Natural killer cell treated with Interleukin-12 subunit alpha and Interleukin-12 subunit beta and Interleukin-15 and Interleukin-18, amount 100 ng/mL, for 72 hours (primary cell): ENCODE data around the gene OLFM1. TPM values are rescaled to one million over a fixed set of nuclear protein-coding genes. Genes with fewer than 3 reads are reported as not detected.
"Not testable (repeated sequence)": the region's sequence is repeated elsewhere in the genome, so short reads cannot be mapped to it uniquely, and the experiment has no call there.

Experiments
- ATAC-seq, 2 donors: fragments of 150-1000 bp; cut with Tn5 transposase in 1 of 2; sonication (Bioruptor Pico), chemical (Tn5 transposase) in 1 of 2; 2 replicates each; pipeline ENCODE4 v1.10.0; 2021
- DNase-seq: peaks from one replicate; pipeline ENCODE4 v3.0.0; 2022; ENCODE audit warnings: low spot score
- H3K27ac Mint-ChIP-seq, 2 donors: 1 replicate in 1 of 2; 2 replicates in 1 of 2; pipeline ENCODE4 v1.8.0; 2022; ENCODE audit warnings: mixed read lengths in 2 of 2, mild to moderate bottlenecking in 1 of 2, moderate library complexity in 1 of 2
- H3K27me3 Mint-ChIP-seq, 2 donors: 1 replicate in 1 of 2; 2 replicates in 1 of 2; pipeline ENCODE4 v1.8.0; 2022; ENCODE audit warnings: mixed read lengths in 2 of 2
- H3K36me3 Mint-ChIP-seq: one replicate; pipeline ENCODE4 v1.8.0; 2022; ENCODE audit warnings: mixed read lengths
- H3K4me1 Mint-ChIP-seq, 2 donors: 1 replicate in 1 of 2; 2 replicates in 1 of 2; pipeline ENCODE4 v1.8.0; 2022; ENCODE audit warnings: low read depth in 2 of 2, mixed read lengths in 2 of 2, mild to moderate bottlenecking in 1 of 2
- H3K4me3 Mint-ChIP-seq: one replicate; pipeline ENCODE4 v1.8.0; 2022; ENCODE audit warnings: mixed read lengths
- H3K9me3 Mint-ChIP-seq: 2 replicates; pipeline ENCODE4 v1.8.0; 2022; ENCODE audit warnings: mixed read lengths
- total RNA-seq, 2 donors: library from RNA; stranded (reverse); gene quantifications; one replicate each; pipeline ENCODE4 v1.2.3, GENCODE V29; 2022

Gene OLFM1
- total RNA-seq, 2 donors from 2014 or later: not detected

GRCh38 chr9:135105938-135106491 is 18.5 kb downstream of the OLFM1 start:
- Mint-ChIP-seq H3K4me3 (no peak overlapping the region), H3K27ac (no peak overlapping the region), H3K4me1 (peaks cover 6 to 13% of the 10 kb centered on the region in 2 donors), H3K9me3 (no peaks in the 10 kb centered on the region), H3K27me3 (peaks cover 10 to 20% of the 10 kb centered on the region in 2 donors), H3K36me3 (no peaks in the 10 kb centered on the region)
- no peak for ATAC-seq
- DNase-seq: no peak

GRCh38 chr9:135106551-135107270 is 19.2 kb downstream of the OLFM1 start:
- H3K9me3 Mint-ChIP-seq: no peaks in the 10 kb centered on the region
- DNase-seq (no peak), ATAC-seq (no peak)
- peaks cover 10 to 23% of the 10 kb centered on the region in 2 donors for H3K27me3 Mint-ChIP-seq
- H3K36me3 Mint-ChIP-seq: no peaks in the 10 kb centered on the region
- H3K4me3 Mint-ChIP-seq: no peak overlapping the region
- no peak overlapping the region for H3K27ac Mint-ChIP-seq
- H3K4me1 Mint-ChIP-seq: peaks cover 6 to 13% of the 10 kb centered on the region in 2 donors

DNA sequence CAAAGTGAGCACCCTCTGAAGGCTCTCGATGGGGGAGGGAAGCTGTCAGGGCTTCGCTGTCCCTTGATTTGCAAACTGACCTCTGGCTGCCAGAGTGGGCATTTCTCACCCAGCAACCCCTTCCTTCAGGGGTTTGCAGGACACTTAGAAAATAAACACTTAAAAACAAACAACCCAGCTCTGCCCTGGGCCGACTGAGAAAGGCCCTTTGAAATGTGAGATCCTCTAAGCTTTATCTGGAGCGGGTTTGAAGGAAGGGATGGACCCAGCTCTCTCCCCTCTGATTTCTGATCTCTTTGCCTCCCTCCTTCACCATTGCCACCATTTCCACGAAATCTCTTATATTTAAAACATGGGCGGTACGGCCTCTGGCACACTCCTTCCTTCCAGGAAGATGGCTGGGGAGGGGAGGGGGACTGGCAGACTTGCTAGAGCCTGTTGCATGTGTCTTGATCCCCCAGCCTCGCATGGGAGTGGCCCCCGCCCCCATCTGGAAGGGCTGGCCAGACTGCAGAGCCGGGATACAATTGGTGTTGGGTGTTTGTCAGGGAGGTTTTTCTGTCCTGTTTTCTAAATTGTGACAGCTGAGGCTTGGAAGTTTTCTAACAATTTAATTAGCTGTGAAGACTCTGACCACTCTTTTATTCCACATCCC is 20.2 kb downstream of the OLFM1 start:
- ATAC-seq (no peak), DNase-seq (no peak)
- Mint-ChIP-seq H3K27ac (no peak overlapping the region), H3K9me3 (no peaks in the 10 kb centered on the region), H3K27me3 (peaks cover 10 to 23% of the 10 kb centered on the region in 2 donors), H3K4me1 (peaks cover 6 to 13% of the 10 kb centered on the region in 2 donors), H3K36me3 (no peaks in the 10 kb centered on the region), H3K4me3 (no peak overlapping the region)

DNA sequence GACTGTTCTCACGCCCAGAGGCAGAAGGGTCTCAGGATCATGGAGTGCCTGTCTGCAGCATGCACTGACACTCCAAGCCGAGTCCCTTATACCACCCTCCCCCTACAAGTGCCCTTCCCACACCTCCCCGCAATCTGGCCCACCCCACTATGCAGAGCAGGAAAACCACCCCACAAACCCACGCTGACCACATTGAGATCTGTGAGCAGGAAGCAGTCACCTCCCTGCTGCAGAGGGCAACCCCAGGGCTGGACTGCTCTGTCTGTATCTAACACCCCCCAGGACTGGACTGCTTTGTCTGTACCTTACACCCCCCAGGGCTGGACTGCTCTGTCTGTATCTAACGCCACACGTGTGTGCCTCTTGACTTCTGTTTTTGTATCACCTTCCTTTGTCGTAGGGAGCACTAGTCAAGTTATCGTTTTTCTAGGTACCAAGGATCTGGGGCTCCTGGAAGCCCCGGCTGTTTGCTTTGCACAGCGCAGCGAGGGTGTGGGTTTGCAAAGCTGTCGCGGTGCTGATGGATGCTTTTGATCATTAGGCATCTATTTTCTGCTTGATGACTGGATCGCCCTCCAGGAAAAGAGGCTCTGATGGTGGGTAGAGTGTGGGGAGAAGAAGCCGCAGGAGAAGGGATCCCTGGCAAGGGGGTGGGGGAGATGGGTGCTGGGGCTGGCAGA is 21.5 kb downstream of the OLFM1 start:
- Mint-ChIP-seq H3K27ac (no peak overlapping the region), H3K27me3 (peaks cover 10 to 17% of the 10 kb centered on the region in 2 donors), H3K9me3 (no peaks in the 10 kb centered on the region), H3K36me3 (no peaks in the 10 kb centered on the region), H3K4me1 (peaks cover 6 to 11% of the 10 kb centered on the region in 2 donors), H3K4me3 (peak overlapping the region; percentile 27)
- ATAC-seq (peak; percentile 16 to 24), DNase-seq (no peak)

DNA sequence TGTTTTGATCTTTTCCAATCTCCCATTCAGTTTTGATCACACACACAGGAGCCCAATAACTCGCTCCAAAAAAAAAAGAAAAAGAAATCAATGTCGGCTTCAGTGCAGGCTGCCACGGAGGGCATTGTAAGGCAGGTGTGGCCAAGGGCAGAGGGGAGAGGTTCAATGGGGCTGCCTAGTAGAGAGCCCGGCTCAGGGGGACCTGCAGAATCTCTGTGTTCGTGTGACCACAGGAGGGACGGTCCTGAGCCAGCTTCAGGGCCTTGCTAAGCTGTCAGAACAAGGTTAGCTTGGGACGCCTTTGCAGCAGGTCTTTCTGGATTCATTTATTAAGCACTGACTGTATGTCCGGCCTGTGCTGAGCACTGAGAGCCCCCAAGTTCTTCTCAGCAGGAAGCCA is 22.2 kb downstream of the OLFM1 start:
- H3K27ac Mint-ChIP-seq: no peak overlapping the region
- peaks cover 6 to 11% of the 10 kb centered on the region in 2 donors for H3K4me1 Mint-ChIP-seq
- H3K4me3 Mint-ChIP-seq: no peak overlapping the region
- ATAC-seq: no peak
- no peak for DNase-seq
- H3K36me3 Mint-ChIP-seq: no peaks in the 10 kb centered on the region
- no peaks in the 10 kb centered on the region for H3K9me3 Mint-ChIP-seq
- H3K27me3 Mint-ChIP-seq: peaks cover 10 to 17% of the 10 kb centered on the region in 2 donors

DNA sequence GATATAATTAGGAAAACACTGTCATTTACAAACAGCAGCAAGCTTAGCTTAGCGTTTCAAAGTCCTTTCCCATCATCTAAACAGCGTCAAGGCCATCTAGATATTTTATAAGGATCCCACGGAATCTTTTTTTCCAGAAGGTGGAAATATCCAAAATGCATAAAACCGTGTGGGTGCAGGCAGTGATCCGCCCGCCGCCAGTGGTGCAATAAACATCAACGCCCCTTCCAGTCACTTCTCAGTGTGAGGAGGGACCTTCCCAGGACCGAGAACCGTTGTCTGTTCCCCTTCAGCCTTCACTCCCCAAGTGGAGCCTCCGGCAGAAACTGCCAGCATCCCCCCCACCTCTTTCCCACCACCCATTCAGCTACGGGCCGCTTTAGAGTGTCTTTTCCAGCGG is 22.9 kb downstream of the OLFM1 start:
- H3K27me3 Mint-ChIP-seq: peaks cover 10 to 17% of the 10 kb centered on the region in 2 donors
- H3K4me3 Mint-ChIP-seq: no peak overlapping the region
- H3K9me3 Mint-ChIP-seq: no peaks in the 10 kb centered on the region
- ATAC-seq (no peak), DNase-seq (no peak)
- H3K4me1 Mint-ChIP-seq: peaks cover 6 to 11% of the 10 kb centered on the region in 2 donors
- H3K36me3 Mint-ChIP-seq: no peaks in the 10 kb centered on the region
- no peak overlapping the region for H3K27ac Mint-ChIP-seq

- not testable (repeated sequence) for H3K9me3 Mint-ChIP-seq, H3K4me3 Mint-ChIP-seq, DNase-seq, H3K27ac Mint-ChIP-seq, ATAC-seq, H3K36me3 Mint-ChIP-seq
- Mint-ChIP-seq H3K27me3 (peaks cover 10 to 17% of the 10 kb centered on the region in 2 donors), H3K4me1 (peaks cover 6 to 11% of the 10 kb centered on the region in 2 donors)
Observed at GRCh38 chr9:135111600-135111999, 24.1 kb downstream of the OLFM1 start.

DNA sequence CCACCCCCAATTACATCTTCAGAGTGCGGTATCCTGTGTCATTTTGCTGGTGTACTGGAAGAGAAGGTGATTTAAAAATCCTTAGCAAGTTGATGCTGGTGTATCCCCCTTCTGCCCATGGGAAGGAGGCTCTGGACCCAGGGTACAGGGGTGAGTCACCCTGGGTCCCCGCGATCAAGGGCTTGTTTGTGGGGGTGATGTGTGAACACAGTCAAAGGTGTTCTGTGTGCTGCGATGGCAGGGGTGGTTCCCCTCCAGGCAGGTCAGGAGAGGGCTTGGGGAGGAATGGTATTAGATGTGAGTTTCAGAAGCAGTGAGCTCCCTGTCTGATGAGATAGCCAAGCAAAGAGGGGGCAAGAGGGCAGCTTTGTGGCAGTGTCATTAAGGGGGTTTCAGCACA is 28.9 kb downstream of the OLFM1 start:
- H3K36me3 Mint-ChIP-seq: no peaks in the 10 kb centered on the region

DNA sequence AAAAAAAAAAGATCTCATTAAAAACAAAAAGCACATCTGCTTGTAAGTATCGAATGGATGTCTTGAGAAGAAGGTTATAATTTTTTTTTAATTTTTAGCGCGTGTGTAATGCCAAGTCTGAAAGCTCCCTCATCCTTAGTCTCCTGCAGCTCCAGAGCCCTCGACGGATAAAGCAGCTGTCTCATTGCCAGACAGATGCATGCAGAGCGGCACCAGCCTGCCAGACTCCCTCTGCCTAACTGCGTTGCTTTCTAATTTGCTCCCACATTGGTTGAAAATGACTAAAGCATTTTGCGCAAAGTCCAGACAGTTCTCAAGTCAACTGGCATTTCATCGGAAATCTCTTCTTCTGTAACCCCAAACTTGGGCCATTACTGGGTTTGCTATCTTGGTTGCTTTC is 29.4 kb downstream of the OLFM1 start:
- DNase-seq (no peak), ATAC-seq (no peak)
- H3K4me3 Mint-ChIP-seq: no peak overlapping the region
- no peak overlapping the region for H3K27ac Mint-ChIP-seq
- H3K27me3 Mint-ChIP-seq: no peaks in the 10 kb centered on the region
- no peaks in the 10 kb centered on the region for H3K4me1 Mint-ChIP-seq
- H3K9me3 Mint-ChIP-seq: no peaks in the 10 kb centered on the region
- H3K36me3 Mint-ChIP-seq: no peaks in the 10 kb centered on the region

More for the DNA sequence above, 28.9 kb downstream of the OLFM1 start:
- no peaks in the 10 kb centered on the region for H3K9me3 Mint-ChIP-seq
- no peak overlapping the region for H3K4me3 Mint-ChIP-seq
- H3K27me3 Mint-ChIP-seq: no peaks in the 10 kb centered on the region
- DNase-seq: no peak
- H3K4me1 Mint-ChIP-seq: no peaks in the 10 kb centered on the region
- no peak for ATAC-seq
- no peak overlapping the region for H3K27ac Mint-ChIP-seq

DNA sequence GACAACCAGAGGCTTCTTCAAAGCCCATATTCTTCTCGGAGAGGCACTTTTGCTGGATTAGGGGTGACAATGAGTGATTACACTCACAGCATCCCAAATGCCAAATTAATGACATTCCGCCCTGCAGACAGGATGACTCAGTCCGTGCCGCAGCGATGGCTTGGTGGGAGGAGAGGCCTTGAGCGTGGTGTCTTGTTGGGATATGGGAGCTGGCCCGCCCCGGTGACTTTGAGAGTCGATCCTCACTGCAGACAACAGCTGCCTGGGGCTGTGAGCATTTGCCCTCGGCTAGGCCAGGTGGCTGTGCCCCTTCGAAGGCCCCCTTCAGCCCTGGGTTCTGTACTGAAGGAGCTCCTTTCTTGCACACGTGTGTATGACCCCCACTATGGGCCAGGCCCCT is 29.8 kb downstream of the OLFM1 start:
- no peaks in the 10 kb centered on the region for H3K9me3 Mint-ChIP-seq

DNA sequence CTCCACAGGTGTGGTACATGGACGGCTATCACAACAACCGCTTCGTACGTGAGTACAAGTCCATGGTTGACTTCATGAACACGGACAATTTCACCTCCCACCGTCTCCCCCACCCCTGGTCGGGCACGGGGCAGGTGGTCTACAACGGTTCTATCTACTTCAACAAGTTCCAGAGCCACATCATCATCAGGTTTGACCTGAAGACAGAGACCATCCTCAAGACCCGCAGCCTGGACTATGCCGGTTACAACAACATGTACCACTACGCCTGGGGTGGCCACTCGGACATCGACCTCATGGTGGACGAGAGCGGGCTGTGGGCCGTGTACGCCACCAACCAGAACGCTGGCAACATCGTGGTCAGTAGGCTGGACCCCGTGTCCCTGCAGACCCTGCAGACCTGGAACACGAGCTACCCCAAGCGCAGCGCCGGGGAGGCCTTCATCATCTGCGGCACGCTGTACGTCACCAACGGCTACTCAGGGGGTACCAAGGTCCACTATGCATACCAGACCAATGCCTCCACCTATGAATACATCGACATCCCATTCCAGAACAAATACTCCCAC is 32.1 kb downstream of the OLFM1 start:
- H3K4me1 Mint-ChIP-seq: no peaks in the 10 kb centered on the region
- no peaks in the 10 kb centered on the region for H3K27me3 Mint-ChIP-seq
- ATAC-seq (no peak), DNase-seq (no peak)
- no peaks in the 10 kb centered on the region for H3K9me3 Mint-ChIP-seq
- H3K27ac Mint-ChIP-seq: no peak overlapping the region
- no peaks in the 10 kb centered on the region for H3K36me3 Mint-ChIP-seq
- H3K4me3 Mint-ChIP-seq: no peak overlapping the region

More for the DNA sequence above, 29.8 kb downstream of the OLFM1 start:
- Mint-ChIP-seq H3K4me1 (no peaks in the 10 kb centered on the region), H3K27ac (no peak overlapping the region), H3K36me3 (no peaks in the 10 kb centered on the region), H3K4me3 (no peak overlapping the region), H3K27me3 (no peaks in the 10 kb centered on the region)
- ATAC-seq (no peak), DNase-seq (no peak)

DNA sequence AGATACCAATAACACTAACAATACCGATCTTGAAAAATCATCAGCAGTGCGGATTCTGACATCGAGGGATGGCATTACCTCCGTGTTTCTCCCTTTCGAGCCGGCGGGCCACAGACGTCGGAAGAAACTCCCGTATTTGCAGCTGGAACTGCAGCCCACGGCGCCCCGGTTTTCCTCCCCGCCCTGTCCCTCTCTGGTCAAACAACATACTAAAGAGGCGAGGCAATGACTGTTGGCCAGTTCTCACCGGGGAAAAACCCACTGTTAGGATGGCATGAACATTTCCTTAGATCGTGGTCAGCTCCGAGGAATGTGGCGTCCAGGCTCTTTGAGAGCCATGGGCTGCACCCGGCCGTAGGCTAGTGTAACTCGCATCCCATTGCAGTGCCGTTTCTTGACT is 32.8 kb downstream of the OLFM1 start:
- no peak overlapping the region for H3K4me3 Mint-ChIP-seq
- no peaks in the 10 kb centered on the region for H3K36me3 Mint-ChIP-seq
- no peak overlapping the region for H3K27ac Mint-ChIP-seq
- no peaks in the 10 kb centered on the region for H3K27me3 Mint-ChIP-seq
- no peaks in the 10 kb centered on the region for H3K9me3 Mint-ChIP-seq
- ATAC-seq (no peak), DNase-seq (no peak)
- H3K4me1 Mint-ChIP-seq: no peaks in the 10 kb centered on the region

- Mint-ChIP-seq H3K36me3 (no peaks in the 10 kb centered on the region), H3K27ac (no peak overlapping the region), H3K4me1 (no peaks in the 10 kb centered on the region), H3K27me3 (no peaks in the 10 kb centered on the region), H3K9me3 (no peaks in the 10 kb centered on the region), H3K4me3 (no peak overlapping the region)
- ATAC-seq: no peak
- no peak for DNase-seq
Observed at GRCh38 chr9:135122316-135122715, 34.8 kb downstream of the OLFM1 start.
